GM19351 (cell line): ENCODE results near the gene KLF13.

Source experiments
- ATAC-seq: cut with Tn5 transposase; IDR thresholded peaks from one replicate; pipeline ENCODE4 v1.9.1; 2021; ENCODE audit warnings: mild to moderate bottlenecking, moderate library complexity; ENCODE audit not compliant: unreplicated experiment

Gene KLF13

DNA sequence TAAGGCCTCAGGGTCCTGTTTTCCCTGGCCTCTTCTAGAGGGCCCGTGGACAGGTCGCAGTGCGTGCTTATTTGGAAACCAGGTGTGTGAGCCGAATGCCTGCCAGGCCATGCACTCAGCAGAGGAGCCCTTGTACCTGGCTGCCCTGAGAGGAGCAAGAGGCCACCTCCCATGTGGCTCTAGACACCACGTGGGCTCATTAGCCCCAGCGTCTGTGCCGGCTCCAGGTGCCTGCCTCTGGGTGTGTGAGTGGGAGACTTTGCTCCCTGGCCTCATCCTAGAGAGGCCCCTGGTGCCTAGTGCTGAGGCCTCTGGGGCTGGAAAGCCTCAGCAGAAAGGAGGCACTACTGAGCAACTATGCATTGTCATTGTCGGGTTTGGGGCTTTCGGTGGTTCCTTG lies 50.4 kb downstream of the KLF13 start:
- ATAC-seq: no peak

DNA sequence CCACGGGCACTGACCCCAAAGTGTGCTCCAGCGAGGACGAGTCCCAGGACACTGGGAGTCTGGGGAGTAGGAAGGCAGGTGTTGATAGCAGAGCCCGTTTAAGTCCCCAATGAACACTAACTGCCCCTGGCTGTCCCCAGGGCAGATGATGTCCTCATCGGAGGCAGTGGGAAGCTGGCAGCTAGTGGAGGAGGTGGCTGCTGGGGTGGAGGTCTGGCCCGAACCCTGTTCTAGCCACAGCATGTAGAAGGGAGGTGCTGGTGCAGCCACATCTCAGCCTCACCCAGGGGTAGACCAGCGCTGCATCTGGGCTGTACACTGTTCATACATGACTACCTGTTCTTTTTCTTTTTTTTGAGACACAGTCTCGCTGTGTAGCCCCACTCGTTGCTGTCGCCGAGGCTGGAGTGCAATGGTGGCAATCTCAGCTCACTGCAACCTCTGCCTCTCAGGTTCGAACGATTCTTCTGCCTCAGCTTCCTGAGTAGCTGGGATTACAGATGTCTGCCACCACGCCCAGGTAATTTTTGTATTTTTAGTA lies 51.8 kb downstream of the KLF13 start:
- no peak for ATAC-seq

DNA sequence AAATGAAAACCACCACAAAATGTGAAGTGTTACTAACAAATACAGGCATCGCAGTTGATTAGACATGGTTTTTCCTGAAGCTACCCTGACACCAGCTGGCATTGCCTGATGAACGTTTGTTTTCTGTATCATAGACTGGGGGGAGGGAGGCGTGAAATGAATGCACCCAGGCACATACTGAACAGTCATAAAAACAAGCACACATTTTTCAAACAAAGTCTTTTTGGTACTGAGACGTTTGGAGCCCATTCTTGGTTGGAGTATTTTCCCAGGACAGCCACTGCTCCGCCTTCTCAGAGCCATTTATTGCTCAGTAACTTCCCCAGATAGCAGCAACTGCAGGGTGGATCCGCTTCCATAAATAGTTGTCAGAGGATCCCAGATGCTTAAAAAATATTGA lies 52.4 kb downstream of the KLF13 start:
- no peak for ATAC-seq

DNA sequence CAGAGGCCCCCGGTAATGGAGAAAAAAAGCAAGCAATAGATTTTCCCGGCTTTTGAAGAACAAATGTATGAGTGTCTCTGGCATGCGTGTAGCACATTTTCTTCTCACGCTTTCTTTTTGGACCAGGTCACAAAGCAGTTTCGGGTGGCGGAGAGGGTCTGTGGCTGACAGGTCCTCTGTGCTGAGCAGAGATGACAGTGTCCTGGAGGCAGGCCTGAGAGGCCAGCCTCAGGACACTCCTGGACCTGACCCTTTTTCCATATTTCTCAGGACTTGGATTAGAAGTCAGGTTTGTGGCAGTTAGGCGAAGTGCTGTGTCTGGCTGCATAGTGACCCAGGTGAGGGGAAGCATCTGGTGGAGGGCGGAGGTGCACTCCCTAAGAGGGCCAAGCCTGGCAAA lies 52.9 kb downstream of the KLF13 start:
- no peak for ATAC-seq

DNA sequence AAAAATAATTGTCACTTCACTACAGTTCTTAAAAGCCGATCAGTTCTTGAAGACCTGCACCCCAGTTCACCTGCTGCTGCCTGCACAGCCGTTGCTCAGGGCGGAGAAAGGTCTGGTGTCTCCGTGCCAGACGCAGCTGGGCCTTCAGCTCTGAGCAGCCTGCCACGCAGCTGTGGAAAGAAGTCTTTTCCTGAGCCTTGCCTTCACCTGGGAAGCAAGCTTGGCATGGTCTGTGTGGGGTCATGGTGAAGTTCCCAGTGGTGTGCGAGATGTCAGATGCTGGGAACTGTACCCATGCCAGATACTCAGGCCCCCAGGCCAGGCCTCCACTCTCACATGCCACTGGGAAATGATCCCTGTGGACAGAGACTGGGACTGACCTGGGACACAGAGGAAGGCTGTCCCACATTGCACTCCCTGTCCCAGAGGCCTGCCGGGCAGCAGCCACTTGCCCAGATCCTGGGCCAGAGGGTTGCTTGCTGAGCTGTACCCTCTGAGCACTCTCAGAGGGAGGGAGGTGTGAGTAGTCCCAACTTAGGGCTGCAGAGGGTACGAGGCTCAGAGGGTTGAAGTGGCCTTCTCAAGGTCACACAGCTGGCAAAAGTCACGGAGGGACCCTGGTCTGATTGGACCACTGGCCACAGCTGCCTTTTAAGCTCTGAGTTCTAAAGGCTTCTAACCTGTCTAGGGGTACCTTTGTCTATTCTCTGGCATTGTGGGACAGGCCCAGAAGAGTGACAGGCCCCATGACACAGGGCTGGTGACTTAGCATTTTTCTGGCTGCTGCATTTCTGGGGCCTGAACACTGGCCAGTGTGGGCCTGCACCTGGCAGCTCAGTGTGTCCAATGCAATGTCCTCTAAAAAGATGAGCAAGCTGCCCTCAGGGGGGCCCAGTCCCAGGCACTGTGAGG lies 55.4 kb downstream of the KLF13 start:
- no peak for ATAC-seq

DNA sequence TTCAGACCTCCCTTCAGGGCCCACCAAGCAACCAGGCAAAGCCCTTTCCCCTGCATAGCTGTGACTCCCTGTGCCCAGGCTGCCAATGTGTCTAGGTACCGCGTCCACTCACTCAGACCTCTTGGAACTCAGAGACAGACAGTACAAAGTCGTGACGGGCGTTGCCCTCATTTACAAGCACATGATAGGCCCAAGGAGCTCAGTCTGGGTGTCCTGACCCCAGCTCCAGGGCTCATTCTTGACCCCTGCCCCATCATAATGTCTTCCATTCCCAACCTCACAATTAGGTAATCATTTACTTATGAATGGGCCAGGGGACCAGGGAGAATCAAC lies 56.0 kb downstream of the KLF13 start:
- ATAC-seq: no peak

DNA sequence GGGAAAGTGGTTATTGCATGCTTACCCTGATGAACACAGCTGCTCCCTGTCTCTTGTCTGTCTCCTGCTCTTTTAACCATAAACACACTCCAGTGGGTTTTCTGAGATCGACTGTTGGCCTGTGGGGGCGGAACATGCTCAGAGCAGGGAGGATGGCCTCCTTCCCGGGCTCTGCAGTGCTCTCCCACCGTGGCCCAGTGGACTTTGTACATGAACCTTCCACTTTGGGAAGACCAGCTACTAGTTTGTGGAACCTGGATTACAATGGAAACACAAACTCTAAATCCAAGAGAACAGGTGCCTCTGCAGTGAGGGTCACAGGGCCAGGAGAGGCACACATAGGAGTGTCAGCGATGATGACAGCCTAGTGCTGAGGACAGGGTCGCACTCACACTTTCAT lies 56.5 kb downstream of the KLF13 start:
- ATAC-seq: no peak

DNA sequence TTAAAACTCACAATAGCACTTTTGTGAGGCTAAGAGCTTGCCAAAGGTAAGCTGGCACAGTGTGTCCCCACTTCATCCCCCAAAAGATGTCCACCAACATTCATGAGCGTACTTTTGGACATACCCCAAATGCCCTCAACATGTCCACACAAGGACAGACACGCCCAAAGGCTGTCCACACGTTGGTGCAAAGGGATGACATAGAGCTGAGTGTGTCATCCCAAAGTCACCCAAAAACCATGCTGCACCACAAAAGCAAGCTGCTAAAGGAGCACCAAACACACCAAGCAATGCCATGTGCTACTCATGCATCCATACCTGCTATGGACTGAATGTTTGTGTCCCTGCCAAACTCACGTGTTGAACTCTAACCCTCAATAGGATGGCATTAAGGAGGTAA lies 57.9 kb downstream of the KLF13 start:
- ATAC-seq: no peak

DNA sequence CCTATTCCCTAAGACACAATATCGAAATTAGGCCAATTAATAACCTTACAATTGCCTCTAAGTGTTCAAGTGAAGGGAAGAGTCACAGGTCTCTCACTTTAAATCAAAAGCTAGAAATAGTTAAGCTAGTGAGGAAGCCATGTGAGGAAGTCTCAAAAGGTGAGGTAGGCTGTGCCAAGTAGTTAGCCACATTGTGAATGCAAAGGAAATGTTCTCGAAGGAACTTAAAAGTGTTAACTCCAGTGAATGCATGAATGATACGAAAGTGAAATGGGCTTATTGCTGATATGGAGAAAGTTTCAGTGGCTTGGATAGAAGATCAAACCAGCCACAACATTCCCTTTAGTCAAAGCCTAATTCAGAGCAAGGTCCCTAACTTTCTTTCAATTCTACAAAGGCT lies 59.1 kb downstream of the KLF13 start:
- no peak for ATAC-seq

DNA sequence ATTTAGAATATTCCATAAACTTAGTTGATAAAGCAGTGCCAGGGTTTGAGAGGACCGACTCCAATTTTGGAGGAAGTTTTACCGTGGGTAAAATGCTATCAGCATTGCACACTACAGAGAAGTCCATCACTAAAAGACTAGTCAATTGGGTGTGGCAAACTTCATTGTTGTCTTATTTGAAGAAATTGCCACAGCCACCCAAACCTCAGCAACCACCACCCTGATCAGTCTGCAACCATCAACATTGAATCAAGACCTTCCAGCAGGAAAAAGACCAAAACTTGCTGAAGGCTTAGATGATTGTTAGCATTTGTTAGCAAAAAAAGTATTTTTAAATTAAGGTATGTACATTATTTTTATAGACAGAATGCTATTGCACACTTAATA lies 60.5 kb downstream of the KLF13 start:
- no peak for ATAC-seq

DNA sequence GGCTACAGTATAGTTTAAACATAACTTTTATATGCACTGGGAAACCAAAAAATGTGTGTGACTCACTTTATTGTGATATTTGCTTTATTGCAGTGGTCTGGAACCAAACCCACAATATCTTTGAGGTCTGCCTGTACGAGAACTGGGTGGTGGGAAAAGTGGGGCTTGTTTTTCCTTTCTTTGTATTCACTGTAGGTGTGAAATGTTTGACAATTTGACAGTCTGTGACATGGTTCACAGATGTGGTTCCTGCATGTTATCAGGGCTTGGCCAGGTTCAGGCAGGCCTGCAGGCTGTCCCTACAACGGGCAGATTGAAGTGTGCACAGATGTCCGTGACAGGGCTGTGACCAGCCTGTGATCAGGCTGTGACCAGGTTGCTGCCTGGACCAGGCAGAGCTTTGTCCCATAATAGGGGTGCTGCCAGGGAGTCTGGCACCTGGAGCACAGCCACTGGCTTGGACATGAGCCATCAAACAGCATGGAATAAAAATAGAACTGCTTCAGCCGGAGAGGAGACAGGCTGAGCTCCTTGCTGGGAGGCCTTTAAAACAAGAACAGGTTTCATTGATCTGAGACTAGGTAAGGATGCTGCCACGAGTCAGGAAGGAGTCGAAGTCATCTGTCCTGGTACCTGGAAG lies 61.0 kb downstream of the KLF13 start:
- ATAC-seq: no peak

DNA sequence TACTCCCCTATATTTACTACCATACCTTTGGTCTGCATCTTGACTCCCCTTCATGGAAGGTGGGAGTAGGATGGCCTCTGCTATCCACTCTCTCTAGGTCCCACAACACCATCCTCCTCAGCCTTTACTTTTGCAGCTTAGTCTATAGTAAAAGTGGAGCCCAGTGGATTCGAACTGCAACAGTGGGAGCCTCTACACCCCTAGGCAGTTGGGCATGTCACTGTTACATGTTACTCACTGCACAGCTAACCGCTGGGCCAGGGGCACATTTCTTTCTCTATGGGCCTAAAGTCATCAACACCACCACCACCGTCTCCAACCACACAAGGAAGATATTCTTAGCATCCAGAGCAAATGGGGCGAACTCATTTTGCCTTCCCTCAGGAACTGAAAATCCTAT lies 62.9 kb downstream of the KLF13 start:
- ATAC-seq: no peak

DNA sequence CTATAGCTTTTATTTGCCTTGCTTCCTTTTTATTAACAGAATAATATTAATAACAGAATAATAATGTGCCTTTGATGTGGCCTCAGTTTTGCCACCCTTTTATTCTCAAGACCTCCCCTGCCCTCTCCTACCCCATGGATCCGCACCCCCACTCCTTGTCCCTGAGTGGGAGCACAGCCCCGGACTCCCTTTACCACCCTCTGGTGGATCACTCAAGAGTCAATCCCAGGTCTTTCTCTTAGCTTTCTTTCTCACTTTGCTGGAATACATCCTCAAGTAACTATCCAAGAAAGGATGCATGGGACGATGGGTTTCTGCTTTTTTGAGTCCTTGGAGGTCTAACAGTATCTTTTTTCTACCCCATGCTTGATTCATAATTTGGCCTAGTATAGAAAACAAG lies 63.4 kb downstream of the KLF13 start:
- no peak for ATAC-seq

DNA sequence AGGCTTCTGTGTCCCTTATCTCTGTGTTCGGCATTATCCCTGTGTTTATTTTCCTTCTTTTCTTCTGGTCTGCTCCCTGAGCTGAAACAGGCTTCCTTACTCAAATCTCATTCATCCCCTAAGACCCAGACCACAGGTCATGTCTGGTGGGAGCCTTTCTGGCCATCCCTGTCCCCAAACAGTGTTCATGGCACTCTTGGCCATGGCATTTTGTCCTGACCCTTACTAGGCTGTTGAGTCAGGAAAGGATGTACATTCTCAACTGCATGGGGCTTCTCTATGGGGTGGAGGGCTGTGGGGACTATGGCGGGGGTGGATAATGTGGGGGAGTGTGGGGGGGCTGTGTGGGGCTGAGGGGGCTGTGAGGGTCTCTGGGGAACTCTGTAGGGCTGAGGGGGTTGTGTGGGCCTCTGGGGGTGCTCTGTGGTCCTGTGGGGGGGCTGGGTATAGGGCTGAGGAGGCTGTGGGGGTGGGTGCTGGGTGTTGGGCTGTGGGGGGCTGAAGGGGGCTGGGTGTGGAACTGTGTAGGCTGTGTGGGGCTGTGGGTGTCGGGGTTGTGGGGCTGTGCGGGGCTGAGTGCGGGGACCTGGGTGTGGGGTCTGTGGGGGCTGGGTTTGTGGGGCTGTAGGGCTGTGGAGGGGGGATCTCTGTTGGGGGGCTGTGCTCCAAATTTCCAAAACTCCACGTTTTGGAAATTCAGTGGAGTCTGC lies 64.3 kb downstream of the KLF13 start:
- no peak for ATAC-seq

DNA sequence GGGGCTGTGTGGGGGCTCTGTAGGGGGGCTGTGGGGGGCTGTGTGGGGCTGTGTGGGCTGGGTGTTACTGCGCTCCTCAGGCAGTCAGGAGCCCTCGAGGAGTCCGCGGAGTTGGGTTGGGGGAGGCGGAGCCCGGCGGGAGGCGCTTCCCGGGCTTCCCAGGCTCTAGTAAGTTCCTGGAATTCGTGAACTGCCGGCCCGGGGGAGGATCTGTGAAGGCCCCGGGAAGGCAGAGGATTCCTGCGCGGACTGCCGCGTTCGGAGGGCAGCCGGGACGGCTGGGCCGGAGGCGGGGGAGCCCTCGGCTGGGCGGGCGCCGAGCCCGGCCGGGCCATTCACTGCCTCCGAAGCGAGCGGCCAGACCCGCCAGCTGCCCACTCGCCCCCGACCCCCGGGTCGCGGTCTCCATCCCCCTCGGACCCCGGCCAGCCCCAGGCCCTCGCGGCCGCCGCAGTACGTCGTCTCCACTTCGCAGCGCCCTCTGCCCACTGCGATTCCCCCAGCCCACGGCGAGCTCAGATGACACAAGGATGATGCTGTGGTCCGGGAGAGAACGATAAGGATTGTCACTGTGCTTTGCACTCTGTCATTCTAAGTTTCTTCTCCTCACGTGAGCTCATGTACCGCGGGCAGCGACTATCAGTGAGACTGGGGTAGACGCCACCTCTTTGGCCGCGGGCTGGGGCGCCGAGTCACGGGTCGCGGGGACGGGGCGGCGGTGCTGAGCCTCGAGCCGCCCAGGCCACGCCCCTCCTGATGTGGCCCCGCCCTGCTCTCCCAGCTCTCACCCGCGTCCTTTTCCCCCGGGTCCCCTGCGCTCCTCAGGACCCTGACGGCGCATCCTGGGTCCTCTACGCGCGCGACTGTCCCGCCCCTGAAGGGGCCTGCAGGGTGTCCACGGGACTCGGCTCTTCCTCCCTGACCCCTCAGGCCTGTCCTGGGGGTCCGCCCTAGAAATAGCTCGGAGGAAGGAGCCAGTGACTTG lies 65.3 kb downstream of the KLF13 start:
- ATAC-seq: peak; percentile 90

DNA sequence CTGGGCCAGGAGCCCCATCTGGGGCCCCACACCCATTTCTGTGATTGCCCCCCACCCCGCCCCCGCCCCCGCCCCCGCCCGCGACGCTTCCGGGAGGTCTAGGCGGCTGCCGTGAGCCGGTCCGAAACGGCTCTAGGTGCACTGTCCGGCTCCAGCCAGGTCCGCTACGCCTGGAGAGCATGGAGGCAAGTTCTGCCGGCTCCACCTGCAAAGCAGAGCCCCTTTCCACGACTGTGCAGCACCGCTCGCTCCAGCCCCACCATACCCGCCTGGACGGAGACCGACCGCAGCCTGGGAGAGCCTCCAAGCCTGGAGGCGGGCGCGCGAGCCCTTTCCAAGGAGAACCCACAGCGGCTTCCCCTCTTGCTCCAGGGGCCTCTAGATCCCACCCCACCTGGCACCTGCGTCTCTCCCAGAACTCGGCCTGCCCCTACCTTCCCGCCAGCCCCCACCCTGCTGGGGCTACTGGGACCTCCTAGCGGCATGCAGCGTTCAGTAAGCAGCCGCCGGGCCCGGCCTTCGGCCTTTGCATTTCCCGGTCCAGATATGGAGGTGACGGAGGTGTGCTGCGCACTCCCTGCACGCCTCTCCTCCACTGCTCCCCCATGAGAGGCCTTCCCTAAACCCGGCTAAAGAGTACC lies 66.2 kb downstream of the KLF13 start:
- ATAC-seq: peak; percentile 34

DNA sequence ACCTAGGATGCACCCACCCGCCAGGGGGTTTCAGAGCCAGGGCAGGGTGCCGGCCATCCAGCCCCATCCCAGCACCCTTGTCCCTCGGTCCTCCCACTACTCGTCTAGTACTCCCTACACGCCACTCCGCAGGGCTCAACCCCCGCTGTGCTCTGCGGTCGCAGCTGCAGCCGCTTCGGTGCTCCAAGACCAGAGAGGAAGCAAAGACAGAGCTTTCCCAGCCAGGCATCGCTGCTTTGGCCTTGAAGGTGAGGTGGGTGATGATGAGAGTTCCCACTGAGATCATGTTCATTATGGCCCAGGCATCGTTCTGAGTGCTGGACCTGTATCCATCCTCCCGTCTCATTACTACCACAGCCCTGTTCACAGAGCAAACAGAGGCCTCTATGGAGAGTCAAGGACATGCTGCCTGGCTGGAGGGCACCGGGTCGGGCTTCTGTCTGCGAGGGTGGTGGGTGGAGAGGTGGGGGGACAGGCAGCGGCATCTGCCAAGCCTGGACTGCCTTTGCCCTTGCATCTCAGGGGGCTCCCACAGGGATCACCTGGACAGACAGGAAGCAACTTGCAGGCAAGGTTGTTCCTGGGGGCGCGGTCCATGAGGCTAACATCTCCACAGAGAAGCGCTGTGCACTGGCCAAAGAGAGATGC lies 66.9 kb downstream of the KLF13 start:
- no peak for ATAC-seq

DNA sequence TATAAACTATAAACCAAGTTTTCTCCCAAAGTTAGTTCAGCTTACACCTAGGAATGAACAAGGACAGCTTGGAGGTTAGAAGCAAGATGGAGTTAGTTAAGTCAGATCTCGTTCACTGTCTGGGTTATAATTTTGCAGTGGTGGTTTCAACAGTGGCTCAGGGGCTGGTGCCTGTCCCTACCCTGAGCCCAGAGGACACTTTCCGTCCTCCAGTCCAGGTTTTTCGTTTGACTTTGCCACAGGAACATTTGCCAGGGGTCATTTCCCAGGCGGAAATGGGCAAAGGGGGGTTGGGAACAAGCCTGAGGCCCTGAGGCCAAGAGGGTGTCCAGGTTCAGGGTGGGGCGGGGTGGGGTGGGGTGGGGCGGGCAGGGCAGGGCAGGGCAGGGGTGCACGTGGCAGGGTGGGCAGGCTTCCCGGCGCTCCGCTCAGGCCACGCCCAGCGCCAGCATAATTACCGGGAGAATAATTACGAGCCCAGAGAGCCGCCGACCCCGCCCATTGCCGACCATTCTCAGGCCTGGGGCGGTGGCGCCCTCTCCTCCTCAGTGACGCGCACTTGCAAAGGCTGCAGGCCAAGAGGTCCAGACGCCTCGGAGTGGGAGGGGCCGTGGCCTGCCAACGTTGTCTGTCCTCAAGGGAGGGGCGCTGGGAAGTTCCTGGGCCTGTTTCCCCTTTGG lies 70.4 kb downstream of the KLF13 start:
- ATAC-seq: no peak
